Immature natural killer cell (primary cell): Measurements from ENCODE around the gene PAFAH1B1. TPM values are rescaled to one million over a fixed set of nuclear protein-coding genes. Genes with fewer than 3 reads are reported as not detected.
A peak's percentile ranks its signal among the peaks of the same experiment; 100 is the strongest.
"Not testable (repeated sequence)": the region's sequence is repeated elsewhere in the genome, so short reads cannot be mapped to it uniquely, and the experiment has no call there.

Experiments
- DNase-seq, 3 donors: peaks; one replicate each; pipeline ENCODE4 v3.0.0; 2022; ENCODE audit warnings: mixed read lengths in 1 of 3
- H3K27ac Mint-ChIP-seq, 6 donors: one replicate each; pipeline ENCODE4 v1.8.0; 2020; ENCODE audit warnings: mixed read lengths in 6 of 6, mild to moderate bottlenecking in 5 of 6, inconsistent platforms in 4 of 6, moderate library complexity in 3 of 6
- H3K27me3 Mint-ChIP-seq, 3 donors: one replicate each; pipeline ENCODE4 v1.8.0; 2020 to 2021; ENCODE audit warnings: low read depth in 3 of 3, mild to moderate bottlenecking in 3 of 3, mixed read lengths in 3 of 3, moderate library complexity in 3 of 3, inconsistent platforms in 1 of 3
- H3K36me3 Mint-ChIP-seq, 3 donors: one replicate each; pipeline ENCODE4 v1.8.0; 2020; ENCODE audit warnings: mixed read lengths in 3 of 3, inconsistent platforms in 2 of 3, mild to moderate bottlenecking in 2 of 3
- H3K4me1 Mint-ChIP-seq, 2 donors: one replicate each; pipeline ENCODE4 v1.8.0; 2020; ENCODE audit warnings: inconsistent platforms in 2 of 2, mild to moderate bottlenecking in 2 of 2, mixed read lengths in 2 of 2, moderate library complexity in 1 of 2
- H3K4me3 Mint-ChIP-seq, 5 donors: one replicate each; pipeline ENCODE4 v1.8.0; 2020; ENCODE audit warnings: mild to moderate bottlenecking in 5 of 5, mixed read lengths in 5 of 5, inconsistent platforms in 3 of 5, moderate library complexity in 3 of 5
- H3K9me3 Mint-ChIP-seq, 6 donors: one replicate each; pipeline ENCODE4 v1.8.0; 2020; ENCODE audit warnings: mild to moderate bottlenecking in 6 of 6, mixed read lengths in 6 of 6, inconsistent platforms in 4 of 6, moderate library complexity in 3 of 6
- polyA plus RNA-seq, 3 donors: library from polyadenylated mRNA; unstranded; fragments of 300-500 nt; fragmentation: Illumina TruSeq; gene quantifications; one replicate each; pipeline ENCODE4 v1.2.3, GENCODE V29; 2021

The PAFAH1B1 gene
- polyA plus RNA-seq, 3 donors from 2014 or later = 6.5 to 14.0 (median 8.7) TPM

DNA sequence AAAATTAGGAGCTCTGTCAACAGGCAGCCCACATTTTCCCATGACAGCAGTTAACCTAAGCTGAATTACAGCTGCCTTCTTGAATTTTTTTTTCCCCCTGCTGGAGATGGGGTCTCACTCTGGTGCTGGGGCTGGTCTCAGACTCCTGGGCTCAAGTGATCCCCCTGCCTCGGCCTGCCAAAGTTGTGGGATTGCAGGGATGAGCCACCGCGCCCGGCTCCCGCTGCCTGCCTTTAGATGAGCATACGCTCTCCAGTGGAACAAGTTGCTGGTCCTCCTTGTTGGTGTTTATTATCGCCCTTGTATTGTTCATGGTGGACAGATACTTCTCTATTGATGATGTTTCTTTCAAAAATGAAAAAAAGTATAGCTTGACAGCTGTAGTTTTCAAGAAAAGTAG is 15.6 kb downstream of the PAFAH1B1 start:
- Mint-ChIP-seq H3K4me1 (peaks cover 68 to 72% of the 10 kb centered on the region in 2 donors), H3K36me3 (no peaks in the 10 kb centered on the region), H3K27ac (peak overlapping the region; percentile 53 to 77 (median 62)), H3K9me3 (no peaks in the 10 kb centered on the region), H3K27me3 (peaks cover 2 to 5% (median 5%) of the 10 kb centered on the region in 3 donors), H3K4me3 (peak overlapping the region; percentile 20 to 51 (median 48))
- no peak for DNase-seq

DNA sequence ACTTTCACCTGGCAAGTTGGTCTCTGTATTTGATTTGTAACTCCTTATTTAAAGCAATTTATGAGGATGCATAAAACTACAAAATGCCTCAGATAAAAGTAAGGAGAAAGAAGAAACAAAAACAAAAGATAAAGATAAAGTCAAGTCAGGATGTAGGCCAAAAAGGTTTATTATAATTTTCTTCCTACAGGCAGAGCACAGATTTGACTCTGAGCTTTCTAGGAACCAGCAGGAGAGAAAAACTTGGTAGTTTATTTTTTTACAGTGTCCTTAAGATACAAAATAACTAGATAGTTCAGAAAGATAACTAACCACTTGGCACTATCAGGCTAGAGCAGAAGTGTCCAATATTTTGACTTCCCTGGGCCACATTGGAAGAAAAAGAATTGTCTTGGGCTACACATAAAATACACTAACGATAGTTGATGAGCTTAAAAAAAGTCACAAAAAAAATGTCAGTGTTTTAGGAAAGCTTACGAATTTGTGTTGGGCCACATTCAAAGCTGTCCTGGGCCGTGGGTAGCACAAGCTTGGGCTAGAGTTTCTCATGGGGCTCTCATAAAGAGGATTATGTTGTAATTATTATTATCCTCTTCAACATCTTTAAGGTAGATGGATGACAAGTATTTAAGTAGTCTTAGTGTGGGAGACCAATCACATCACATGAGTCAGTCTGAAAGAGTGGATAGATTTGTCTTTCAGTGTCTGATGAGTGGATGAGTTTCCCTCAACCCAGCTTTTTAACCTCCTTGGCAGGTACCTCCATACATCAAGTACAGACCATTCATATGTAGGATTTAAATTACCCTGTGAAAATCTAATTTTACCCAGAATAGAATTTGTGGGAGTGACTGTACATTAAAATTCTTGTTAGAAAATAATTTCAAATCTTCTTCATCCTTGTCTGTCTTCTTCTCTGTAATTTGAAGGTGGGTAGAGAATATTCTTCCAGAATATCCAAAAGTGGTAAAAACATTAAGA is 17.0 kb downstream of the PAFAH1B1 start:
- DNase-seq = no peak
- H3K27me3 Mint-ChIP-seq = peaks cover 2 to 7% (median 5%) of the 10 kb centered on the region in 3 donors
- peak overlapping the region in 2 of 5 donors; percentile 2 to 21 for H3K4me3 Mint-ChIP-seq
- peak overlapping the region; percentile 28 to 66 (median 48) for H3K27ac Mint-ChIP-seq
- no peaks in the 10 kb centered on the region for H3K9me3 Mint-ChIP-seq
- H3K36me3 Mint-ChIP-seq = no peaks in the 10 kb centered on the region
- peaks cover 66 to 68% of the 10 kb centered on the region in 2 donors for H3K4me1 Mint-ChIP-seq

DNA sequence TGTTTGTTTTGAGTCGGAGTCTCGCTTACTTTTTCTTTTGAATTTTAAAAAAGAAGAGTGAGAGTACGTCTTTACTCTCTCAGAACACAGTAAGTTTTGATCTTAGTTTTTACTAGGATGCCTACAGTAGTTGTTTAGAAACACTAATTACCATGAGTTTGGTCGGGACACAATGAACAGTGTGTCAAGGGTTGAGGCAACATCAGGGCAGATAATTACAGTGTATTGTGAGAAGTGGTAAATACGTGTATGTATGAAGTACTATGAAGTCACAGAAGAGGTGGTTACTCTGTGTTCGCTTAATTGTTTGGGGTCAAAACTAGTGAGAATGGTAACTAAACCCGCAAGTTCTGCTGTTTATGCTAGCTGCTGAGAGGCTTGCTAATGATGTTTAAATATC is 18.2 kb downstream of the PAFAH1B1 start:
- peaks cover 2 to 7% (median 7%) of the 10 kb centered on the region in 3 donors for H3K27me3 Mint-ChIP-seq
- no peak for DNase-seq
- no peaks in the 10 kb centered on the region for H3K36me3 Mint-ChIP-seq
- peak overlapping the region in 2 of 6 donors; percentile 2 to 19 for H3K27ac Mint-ChIP-seq
- H3K4me1 Mint-ChIP-seq = peaks cover 67 to 71% of the 10 kb centered on the region in 2 donors
- H3K4me3 Mint-ChIP-seq = no peak overlapping the region
- H3K9me3 Mint-ChIP-seq = no peaks in the 10 kb centered on the region

DNA sequence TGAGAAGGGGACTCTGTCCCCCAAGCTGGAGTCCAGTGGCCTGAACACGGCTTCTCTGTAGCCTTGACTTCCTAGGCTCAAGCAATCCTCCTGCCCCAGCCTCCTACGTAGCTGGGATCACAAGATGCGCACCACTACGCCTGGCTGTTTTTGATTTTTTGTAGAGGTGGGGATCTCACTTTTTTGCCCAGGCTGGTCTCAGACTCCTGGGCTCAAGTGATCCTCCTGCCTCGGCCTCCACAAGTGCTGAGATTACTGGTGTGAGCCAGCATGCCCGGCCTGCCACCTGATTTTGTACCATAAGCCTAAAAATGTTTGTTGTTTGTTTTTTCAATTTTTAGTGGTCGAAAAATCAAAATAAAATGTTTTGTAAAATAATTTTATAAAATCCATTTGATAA is 19.2 kb downstream of the PAFAH1B1 start:
- DNase-seq = no peak
- H3K36me3 Mint-ChIP-seq = no peaks in the 10 kb centered on the region
- peaks cover 71 to 78% of the 10 kb centered on the region in 2 donors for H3K4me1 Mint-ChIP-seq
- no peak overlapping the region for H3K4me3 Mint-ChIP-seq
- H3K27ac Mint-ChIP-seq = no peak overlapping the region
- H3K9me3 Mint-ChIP-seq = no peaks in the 10 kb centered on the region
- H3K27me3 Mint-ChIP-seq = peaks cover 2 to 7% (median 7%) of the 10 kb centered on the region in 3 donors

DNA sequence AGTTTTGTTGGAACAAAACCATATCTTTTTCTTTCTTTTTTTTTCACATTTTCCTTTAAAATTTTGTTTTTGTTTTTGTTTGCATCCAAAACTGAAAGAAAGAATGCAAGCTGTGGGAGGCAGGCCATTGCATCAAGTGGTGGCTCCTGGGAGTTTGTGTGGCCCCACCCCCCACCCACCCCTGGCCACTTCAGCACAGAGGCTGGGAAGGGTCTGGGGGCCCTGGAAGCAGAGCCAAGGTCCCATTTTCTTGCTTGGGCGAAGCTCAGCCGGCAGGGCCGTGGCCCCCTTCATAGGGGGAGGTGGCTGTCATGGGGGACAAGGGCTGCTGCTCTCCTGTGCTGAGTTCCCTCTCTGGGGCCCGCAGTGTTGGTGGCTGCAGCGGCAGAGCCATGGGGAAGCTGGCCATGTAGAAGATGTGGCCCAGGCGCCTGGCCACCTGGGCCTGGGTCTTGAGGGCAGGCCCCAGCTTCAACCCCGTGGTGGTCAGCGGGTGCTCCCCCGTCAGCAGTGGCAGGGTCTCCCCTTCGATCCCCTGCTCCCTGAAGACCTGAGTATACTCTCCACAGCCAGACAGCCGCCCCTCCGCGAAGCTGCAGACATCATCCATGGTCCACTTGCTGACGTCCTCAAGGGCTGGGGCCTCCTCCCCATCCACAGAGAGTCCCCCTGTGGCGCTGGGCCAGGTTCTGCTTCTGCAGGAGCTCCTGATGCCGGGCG is 19.8 kb downstream of the PAFAH1B1 start:
- Mint-ChIP-seq H3K4me3 (no peak overlapping the region), H3K27ac (no peak overlapping the region), H3K27me3 (peaks cover 2 to 7% (median 7%) of the 10 kb centered on the region in 3 donors), H3K9me3 (no peaks in the 10 kb centered on the region), H3K4me1 (peaks cover 73 to 77% of the 10 kb centered on the region in 2 donors), H3K36me3 (no peaks in the 10 kb centered on the region)
- DNase-seq = no peak

DNA sequence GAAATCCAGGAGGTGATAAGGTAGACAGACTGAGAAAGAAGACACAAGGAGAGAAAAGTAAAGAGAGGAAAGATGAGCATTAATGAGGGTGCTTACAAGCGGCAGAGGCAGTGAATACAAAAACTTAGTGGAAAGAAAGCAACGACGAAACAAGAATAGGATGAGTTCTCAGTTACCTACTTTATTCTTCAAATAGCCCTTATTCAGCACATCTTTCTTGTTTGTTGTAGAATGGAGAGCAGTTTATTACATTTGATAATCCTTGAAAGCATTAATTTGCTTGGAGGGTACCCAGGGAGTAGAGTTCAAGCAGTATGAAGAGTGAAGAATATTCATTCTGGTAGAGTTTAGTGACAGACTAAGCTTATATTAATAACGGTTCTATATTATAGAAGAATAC is 22.4 kb downstream of the PAFAH1B1 start:
- Mint-ChIP-seq H3K9me3 (no peaks in the 10 kb centered on the region), H3K4me3 (no peak overlapping the region), H3K27ac (peak overlapping the region in 3 of 6 donors; percentile 3 to 48 (median 16)), H3K27me3 (peaks cover 0 to 7% (median 3%) of the 10 kb centered on the region in 3 donors), H3K4me1 (peaks cover 65 to 73% of the 10 kb centered on the region in 2 donors), H3K36me3 (no peaks in the 10 kb centered on the region)
- DNase-seq = no peak

DNA sequence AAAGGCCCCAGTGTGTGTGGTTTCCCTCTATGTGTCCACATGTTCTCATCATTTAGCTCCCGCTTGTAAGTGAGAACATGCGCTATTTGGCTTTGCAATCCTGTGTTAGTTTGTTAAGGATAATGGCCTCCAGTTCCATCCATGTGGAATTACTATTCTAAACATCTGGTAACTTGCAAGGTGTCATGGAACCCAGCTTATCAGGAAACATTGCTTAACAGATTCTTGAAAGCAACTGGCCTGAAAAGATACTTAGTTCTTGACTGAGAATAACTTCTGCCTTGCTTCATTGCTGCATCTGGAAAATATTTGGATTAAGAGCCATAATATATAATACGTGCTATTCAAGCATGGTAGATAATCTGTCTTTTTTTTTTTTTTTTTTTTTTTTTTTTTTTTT is 27.8 kb downstream of the PAFAH1B1 start:
- no peaks in the 10 kb centered on the region for H3K36me3 Mint-ChIP-seq
- peaks cover 0 to 6% (median 2%) of the 10 kb centered on the region in 3 donors for H3K27me3 Mint-ChIP-seq
- peaks cover 77 to 88% of the 10 kb centered on the region in 2 donors for H3K4me1 Mint-ChIP-seq
- DNase-seq = no peak
- H3K4me3 Mint-ChIP-seq = peak overlapping the region in 3 of 5 donors; percentile 3 to 53 (median 25)
- H3K9me3 Mint-ChIP-seq = no peaks in the 10 kb centered on the region
- peak overlapping the region in 5 of 6 donors; percentile 1 to 69 (median 42) for H3K27ac Mint-ChIP-seq

DNA sequence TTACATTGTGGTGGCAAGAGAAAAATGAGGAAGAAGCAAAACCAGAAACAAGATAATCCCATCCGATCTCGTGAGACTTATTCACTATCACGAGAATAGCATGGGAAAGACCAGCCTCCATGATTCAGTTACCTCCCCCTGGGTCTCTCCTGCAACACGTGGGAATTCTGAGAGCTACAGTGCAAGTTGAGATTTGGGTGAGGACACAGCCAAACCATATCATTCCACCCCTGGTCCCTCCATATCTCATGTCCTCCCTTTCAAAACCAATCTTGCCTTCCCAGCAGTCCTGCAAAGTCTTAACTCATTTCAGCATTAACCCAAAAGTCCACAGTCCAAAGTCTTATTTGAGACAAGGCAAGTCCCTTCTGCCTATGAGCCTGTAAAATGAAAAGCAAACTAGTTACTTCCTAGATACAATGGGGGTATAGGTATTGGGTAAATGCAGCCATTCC is 28.5 kb downstream of the PAFAH1B1 start:
- H3K36me3 Mint-ChIP-seq, H3K9me3 Mint-ChIP-seq, H3K27me3 Mint-ChIP-seq, DNase-seq: not testable (repeated sequence)
- H3K27ac Mint-ChIP-seq = peak overlapping the region in 5 of 6 donors; percentile 55 to 70 (median 68)
- peak overlapping the region in 4 of 5 donors; percentile 9 to 52 (median 46) for H3K4me3 Mint-ChIP-seq
- H3K4me1 Mint-ChIP-seq = peaks cover 75 to 87% of the 10 kb centered on the region in 2 donors

DNA sequence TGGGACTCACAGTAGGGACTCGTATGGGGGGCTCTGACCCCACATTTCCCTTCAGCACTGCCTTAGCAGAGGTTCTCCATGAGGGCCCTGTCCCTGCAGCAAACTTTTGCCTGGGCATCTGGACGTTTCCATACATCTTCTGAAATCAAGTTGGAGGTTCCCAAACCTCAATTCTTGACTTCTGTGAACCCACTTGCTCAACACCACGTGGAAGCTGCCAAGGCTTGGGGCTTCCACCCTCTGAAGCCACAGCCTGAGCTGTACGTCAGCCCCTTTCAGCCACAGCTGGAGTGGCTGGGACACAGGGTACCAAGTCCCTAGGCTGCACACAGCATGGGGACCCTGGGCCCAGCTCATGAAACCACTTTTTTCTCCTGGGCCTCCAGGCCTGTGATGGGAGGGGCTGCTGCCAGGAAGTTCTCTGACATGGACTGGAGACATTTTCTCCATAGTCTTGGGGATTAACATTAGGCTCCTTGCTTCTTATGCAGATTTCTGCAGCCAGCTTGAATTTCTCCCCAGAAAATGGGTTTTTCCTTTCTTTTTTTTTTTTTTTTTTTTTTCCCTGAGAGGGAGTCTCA is 29.4 kb downstream of the PAFAH1B1 start:
- H3K9me3 Mint-ChIP-seq = not testable (repeated sequence)
- H3K27ac Mint-ChIP-seq = peak overlapping the region in 2 of 6 donors; percentile 55 to 65

DNA sequence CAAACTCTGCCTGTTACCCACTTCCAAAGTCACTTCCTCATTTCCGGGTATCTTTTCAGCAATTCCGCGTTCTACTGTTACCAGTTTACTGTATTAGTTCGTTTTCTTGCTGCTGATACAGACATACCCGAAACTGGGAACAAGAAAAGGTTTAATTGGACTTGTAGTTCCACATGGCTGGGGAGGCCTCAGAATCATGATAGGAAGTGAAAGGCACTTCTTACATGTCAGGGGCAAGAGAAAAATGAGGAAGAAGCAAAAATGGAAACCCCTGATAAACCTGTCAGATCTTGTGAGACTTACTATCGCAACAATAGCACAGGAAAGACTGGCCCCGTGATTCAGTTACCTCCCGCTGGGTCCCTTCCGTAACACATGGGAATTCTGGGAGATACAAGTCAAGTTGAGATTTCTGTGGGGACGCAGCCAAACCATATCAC is 30.9 kb downstream of the PAFAH1B1 start:
- Mint-ChIP-seq H3K4me1 (peaks cover 81 to 91% of the 10 kb centered on the region in 2 donors), H3K27ac (peak overlapping the region; percentile 23 to 74 (median 64)), H3K27me3 (peaks cover 0 to 4% (median 2%) of the 10 kb centered on the region in 3 donors)

More for the DNA sequence above, 29.4 kb downstream of the PAFAH1B1 start:
- not testable (repeated sequence) for DNase-seq, H3K36me3 Mint-ChIP-seq, H3K27me3 Mint-ChIP-seq, H3K4me3 Mint-ChIP-seq
- H3K4me1 Mint-ChIP-seq = peaks cover 76 to 88% of the 10 kb centered on the region in 2 donors

DNA sequence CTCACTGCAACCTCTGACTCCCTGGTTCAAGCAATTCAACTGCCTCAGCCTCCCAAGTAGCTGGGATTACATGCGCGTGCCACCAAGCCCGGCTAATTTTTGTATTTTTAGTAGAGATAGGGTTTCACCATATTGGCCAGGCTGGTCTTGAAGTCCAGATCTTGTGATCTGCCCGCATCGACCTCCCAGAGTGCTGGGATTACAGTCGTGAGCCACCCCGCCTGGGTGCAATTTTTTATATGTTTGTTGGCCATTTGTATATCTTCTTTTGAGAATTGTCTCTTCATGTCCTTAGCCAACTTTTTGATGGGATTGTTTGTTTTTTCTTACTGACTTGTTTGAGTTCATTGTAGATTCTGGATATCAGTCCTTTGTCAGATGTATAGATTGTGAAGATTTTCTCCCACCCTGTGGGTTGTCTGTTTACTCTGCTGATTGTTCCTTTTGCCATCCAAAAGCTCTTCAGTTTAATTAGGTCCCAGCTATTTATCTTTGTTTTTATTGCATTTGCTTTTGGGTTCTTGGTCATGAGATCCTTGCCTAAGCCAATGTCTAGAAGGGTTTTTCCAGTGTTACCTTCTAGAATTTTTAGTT is 33.3 kb downstream of the PAFAH1B1 start:
- Mint-ChIP-seq H3K4me1 (peaks cover 87 to 94% of the 10 kb centered on the region in 2 donors), H3K4me3 (peak overlapping the region in 4 of 5 donors; percentile 18 to 62 (median 34)), H3K27ac (peak overlapping the region; percentile 39 to 75 (median 54))
- H3K36me3 Mint-ChIP-seq, H3K27me3 Mint-ChIP-seq, DNase-seq, H3K9me3 Mint-ChIP-seq: not testable (repeated sequence)

More for the DNA sequence above, 30.9 kb downstream of the PAFAH1B1 start:
- Mint-ChIP-seq H3K36me3 (no peaks in the 10 kb centered on the region), H3K4me3 (peak overlapping the region; percentile 22 to 50 (median 42)), H3K9me3 (no peaks in the 10 kb centered on the region)
- no peak for DNase-seq

DNA sequence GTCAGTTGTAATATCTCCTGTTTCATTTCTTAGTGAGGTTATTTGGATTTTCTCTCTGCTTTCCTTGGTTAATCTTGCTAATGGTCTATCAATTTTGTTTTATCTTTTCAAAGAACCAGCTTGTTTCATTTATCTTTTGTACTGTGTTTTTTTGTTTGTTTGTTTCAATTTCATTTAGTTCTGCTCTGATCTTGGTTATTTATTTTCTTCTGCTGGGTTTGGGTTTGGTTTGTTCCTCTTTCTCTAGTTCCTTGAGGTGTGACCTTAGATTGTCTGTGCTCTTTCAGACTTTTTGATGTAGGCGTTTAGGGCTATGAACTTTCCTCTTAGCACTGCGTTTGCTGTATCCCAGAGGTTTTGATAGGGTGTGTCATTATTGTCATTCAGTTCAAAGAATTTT is 35.5 kb downstream of the PAFAH1B1 start:
- peak overlapping the region; percentile 3 to 63 (median 47) for H3K4me3 Mint-ChIP-seq
- H3K4me1 Mint-ChIP-seq = peaks cover 87 to 94% of the 10 kb centered on the region in 2 donors
- not testable (repeated sequence) for H3K9me3 Mint-ChIP-seq, DNase-seq, H3K27me3 Mint-ChIP-seq, H3K36me3 Mint-ChIP-seq
- H3K27ac Mint-ChIP-seq = peak overlapping the region; percentile 12 to 59 (median 42)

DNA sequence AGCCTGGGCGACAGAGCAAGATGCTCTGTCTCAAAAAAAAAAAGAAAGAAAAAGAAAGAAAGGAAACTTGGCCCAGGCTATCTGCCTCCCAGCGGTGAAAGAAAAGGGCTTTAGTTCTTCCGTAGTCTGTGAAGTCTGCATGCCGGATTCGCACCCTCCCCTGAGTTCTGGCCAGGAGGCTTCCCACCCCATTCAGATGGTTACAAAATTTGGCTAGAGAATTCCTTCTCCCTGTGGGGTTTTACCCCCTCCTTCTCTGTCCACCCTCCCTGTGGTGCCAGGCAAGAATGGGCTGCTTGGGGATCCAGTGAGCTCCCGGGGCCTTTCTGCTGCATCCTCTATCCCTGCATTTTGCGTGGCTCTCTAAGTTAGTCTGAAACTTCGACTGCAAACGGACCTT is 37.8 kb downstream of the PAFAH1B1 start:
- DNase-seq = no peak
- H3K4me1 Mint-ChIP-seq = peaks cover 89 to 97% of the 10 kb centered on the region in 2 donors
- peaks cover 0 to 3% (median 0%) of the 10 kb centered on the region in 3 donors for H3K27me3 Mint-ChIP-seq
- no peaks in the 10 kb centered on the region for H3K9me3 Mint-ChIP-seq
- H3K36me3 Mint-ChIP-seq = no peaks in the 10 kb centered on the region
- H3K27ac Mint-ChIP-seq = peak overlapping the region; percentile 23 to 82 (median 42)
- H3K4me3 Mint-ChIP-seq = peak overlapping the region in 2 of 5 donors; percentile 30 to 41
